Stimulated activated CD4-positive, alpha-beta T cell treated with anti-CD3 and anti-CD28 coated beads, Interleukin-15, amount 100 ng/mL, for 48 hours (primary cell): ENCODE measurements around the gene MATCAP1.

Source experiments
- DNase-seq, 2 donors: peaks; one replicate each; pipeline ENCODE4 v3.0.0-alpha.2; 2020; ENCODE audit warnings: low read depth in 2 of 2

MATCAP1 gene

DNA sequence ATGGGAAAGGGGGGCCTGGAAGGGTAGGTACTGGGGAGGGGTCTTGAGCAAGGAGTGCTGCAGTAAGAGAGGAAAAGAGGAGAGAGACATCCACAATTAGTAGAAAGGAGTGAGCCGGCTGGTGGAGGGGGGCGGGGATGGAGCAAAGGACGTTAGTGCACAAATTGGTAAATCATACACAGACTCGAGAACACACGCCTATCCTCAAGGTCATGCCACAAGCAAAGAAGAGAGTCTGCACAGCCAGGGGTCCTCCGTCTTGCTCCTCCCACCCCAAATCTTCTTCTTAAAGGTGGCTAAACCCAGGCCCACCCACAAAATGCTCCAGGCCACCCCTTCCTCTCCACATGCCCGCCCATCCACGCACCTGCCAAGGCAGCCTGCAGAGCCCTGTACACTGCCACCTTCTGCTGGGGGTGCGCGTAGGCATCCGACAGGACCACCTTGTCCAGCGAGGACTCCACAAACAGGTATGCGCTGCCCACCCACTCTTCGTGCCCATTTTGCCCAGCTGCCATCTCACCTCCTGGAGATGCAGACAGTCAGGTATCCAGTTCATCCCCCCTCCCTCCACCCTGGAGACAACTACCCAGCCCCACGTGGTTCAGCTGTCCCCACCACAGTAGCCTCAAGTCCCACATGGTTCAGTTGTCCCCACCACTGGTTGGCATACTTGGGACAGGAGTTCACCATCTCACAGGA lies 27.5 kb downstream of the MATCAP1 start:
- DNase-seq: no peak

DNA sequence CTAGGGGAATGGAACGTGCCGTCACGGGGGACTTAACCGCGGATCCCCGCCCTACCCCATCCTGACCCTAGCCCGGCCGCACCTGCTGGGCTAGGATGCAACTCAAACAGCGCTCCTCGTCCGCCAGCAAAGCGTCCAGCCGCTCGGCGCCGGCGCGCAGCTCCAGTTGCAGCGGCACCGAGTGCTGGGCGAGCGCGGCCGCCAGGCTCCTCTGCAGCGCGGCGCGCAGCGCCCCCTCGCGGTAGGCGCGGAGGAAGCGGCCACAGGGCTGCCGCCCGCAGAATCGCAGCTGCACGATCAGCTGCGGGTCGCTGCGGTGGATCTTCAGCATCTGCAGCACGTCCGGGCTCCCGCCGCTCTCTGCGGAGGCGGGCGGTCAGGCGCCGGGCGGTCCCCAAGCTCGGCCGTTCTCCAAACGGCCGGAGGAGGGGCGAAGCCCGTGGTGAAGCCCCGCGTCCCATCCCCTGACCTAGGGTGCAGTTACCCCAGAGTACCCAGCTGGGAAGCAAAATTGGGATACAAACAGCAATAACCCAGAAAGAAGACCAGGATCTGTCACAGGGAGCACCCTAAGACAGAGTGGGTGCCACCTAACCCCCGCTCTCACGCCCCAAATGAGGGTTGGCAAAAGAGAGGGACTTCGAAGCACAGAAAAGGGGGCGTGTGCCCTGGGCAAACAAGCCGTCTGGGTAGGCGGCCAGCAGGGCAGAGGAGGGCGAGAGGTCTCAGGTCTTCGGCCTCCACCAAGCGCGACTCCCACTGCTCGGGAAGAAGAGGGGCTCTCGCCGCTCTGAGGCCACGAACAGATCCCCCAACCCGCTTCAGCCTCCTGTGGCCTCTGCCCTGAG lies 28.2 kb downstream of the MATCAP1 start:
- peak in 1 of 2 donors; percentile 67 for DNase-seq

DNA sequence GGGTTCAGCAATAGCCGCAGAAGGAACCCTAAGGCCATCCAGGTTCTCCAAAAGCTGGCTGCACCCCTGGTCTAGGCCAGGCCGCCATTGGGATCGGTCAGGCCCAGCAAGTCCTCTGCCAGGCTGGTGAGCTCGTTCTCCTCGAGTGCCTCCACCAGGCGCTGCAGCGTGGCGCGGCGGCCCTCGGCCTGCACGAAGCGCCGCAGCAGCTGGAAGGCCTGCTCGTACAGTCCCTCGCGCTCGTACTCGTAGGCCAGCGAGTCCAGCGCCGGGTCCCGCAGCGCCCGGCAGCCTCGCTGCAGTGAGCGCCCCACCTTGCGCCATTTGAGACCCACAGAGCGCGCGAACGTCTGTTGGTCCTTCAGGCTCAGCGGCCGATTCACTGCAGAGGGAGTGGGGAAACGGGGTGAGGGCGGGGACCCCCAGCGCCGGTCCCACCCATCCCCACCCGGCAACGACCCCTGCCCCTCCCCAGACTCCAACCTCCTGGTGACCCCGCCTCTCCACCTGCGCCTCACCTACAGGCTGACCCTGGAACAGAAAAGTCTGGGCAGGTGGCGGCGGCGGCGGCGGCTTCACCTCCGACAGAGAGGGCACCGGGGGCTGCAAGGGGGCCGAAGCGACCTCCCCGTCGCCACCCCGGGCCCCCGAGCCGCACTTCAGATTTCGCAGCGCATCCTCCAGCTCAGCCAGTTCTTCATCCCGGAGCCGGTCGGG lies 29.0 kb downstream of the MATCAP1 start:
- DNase-seq: no peak

DNA sequence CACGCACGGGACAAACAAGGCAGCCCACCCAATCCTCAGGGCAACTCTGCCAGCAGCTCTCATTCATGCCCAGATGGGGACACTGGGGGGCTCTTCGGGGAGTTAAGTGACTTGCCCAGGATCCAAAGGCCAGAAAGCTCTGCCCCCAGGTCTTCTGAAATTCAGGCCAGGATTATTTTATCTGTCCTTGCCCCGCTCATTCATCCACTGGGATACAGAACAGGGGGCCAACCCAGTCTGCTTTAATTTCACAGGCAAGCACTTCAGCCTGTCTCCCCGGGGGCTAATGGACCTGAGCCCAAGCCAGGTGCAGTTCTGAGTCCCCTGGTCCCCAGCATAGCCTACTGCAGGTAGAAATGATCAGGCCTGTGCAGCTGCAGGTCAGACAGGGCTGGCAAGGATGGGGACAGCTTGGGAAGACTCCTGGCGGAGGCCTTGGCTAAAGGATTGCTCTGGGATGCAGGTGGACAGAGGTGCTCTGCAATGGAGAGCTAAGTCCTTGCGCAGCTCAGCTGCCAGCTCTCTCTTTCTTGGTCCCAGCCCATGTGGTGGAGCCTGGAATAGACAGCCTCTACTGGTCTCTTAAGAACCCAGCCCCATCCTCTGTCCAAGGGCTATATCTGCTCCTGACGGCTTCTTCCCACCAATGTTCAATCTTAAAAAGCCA lies 32.2 kb downstream of the MATCAP1 start:
- DNase-seq: no peak

DNA sequence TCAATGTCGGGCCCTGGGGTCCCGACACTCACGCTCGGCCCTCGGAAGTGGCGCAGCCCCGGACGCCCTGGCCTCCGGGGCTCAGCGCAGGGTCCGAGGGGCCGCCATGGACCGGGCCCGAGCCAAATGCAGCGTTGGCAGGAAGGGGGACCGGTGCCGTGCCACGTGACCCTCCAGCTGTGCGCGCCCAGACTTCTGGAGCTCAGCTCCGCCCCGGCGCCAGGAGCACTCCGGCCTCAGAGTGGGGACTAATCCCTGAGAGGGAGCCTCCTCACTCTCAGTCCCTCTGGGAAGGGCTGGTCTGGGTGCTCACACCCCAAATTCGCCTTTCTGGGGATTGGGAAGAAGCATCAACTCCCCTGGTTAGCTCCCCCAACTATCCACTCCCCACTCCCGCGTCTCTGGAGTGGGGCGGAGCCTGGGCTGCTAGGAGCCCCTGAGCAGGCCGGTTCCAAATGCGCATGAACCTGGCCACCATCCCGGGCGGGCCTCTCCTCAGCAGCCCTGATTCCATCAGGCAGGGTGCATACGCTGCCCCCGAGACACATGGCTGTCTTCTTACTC lies 32.8 kb downstream of the MATCAP1 start, which contains the start of gene B3GNT9:
Gene B3GNT9 (minus strand): TSS at position 166 of the 564 bp plus-strand sequence. CDS start 513 bp downstream, outside the sequence.
- DNase-seq: no peak

DNA sequence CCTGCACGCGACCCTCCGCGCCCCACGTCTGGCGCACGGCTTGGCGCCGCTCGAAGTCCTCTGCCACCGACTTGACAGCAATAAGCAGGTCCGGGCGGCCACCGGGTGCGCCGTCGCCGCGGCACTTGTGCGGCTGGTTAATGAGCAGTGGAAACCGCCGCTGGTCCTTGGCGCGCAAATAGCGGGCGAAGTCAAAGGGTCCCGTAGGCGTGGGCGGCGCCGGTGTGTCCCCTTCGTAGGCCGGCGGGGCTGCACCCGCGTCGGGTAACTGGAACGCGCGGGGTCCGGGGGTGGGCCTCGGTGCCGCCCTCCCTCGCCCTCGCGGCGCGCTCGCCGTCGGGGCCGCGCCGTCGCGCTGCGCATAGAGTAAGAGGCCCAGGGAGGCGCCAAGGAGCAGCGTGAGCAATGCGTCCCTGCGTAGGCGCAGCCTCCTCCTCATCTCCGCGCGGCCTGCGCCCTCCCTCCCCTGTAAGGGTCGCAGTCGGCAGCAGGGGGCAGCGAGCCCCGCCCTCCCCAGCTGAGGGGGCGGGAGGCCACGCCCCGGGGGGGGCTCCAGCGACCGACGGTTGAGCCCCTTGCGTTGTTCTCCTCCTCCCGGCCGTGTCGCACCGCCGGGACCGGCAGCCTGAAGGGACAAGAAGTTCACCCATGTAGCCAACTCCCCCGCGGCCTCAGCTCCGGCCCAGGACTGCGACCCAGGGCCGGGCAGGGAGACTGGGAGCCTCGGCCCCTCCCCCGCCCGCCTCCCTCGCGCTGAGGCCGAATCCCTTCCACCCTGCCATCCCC lies 33.5 kb downstream of the MATCAP1 start:
- DNase-seq: no peak

DNA sequence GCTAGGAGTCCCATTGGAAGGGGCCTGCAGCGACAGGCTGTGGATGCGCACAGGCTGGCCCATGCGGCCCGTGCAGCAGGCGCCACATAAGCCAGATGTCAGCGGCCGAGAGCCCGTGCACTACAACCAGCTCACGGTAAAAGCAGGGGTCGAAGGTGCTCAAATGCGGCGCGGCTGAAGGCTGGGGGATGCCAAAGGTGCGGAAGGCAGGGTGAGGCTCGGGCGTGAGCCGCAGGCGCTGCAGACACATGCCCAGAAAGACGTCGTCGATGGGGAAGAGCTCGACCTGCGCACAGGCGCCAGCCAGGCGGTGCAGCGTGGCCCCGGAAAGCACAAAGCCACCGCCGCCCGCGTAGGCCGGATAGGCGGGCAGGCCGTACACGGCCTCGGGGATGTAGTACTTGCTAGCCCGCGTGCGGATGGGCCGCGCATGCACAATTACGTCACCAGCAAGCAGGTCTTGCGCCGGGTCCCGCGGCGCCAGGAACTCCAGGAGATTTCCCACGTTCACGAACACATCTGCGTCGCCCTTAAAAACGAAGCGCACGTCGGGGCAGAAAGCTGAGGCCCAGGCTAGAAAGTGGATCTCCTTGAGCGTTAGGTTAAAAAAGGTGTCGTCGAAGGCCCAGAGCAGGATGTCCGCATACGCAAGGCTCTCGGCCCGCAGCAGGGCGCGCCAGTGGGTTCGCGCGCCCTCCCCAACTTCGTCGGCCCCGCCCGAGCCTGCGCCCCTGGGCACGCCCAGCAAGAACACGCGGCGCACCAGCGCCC lies 34.3 kb downstream of the MATCAP1 start:
- no peak for DNase-seq

DNA sequence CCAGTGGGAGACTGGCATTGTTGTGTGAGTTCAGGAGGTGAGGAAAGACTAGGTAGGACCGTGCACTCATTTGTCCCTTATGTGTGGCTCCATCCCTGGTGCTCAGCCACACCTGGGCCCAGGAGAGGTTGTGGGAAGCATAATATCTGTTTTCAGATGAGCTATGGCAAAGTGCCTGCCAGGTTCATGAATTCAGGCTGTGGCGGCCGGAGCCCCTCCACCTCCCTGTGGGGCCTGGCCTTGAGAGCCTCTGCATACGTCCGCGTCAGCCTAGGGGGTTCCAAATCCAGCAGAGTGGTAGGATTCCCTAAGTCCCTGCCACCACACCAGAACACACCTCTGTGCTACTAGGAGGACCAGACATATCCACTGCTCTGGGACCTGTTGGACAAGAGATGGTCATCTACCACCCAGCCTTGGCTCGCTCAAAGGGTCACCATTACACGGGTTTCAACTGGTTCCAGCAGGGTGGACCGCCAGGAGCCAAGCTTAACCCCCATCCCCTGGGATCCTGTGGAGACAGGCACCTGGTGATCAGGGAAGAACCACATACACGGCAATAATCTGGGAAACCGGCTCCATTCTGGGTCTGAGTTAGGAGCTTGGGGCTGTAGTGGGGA lies 35.0 kb downstream of the MATCAP1 start:
- DNase-seq: no peak

DNA sequence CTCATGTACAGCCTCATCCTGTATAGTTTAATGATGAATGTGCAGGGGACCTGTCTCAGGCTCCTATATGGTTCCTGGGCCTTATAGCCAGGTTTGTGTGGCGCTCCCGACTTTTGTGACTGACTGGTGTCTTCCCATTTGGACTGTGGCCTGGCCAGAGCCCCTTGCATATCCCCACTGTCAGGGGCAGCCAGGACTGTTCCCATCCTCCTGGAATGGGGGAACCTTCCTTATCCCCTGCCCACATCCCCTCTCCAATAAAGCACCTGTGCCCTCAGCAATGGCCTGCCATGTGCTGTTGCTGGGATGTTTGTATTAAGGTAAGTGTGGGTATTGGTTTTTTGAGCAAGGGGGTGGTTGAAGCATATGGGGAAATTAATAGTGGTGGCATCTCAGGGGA lies 35.5 kb downstream of the MATCAP1 start:
- DNase-seq: no peak

DNA sequence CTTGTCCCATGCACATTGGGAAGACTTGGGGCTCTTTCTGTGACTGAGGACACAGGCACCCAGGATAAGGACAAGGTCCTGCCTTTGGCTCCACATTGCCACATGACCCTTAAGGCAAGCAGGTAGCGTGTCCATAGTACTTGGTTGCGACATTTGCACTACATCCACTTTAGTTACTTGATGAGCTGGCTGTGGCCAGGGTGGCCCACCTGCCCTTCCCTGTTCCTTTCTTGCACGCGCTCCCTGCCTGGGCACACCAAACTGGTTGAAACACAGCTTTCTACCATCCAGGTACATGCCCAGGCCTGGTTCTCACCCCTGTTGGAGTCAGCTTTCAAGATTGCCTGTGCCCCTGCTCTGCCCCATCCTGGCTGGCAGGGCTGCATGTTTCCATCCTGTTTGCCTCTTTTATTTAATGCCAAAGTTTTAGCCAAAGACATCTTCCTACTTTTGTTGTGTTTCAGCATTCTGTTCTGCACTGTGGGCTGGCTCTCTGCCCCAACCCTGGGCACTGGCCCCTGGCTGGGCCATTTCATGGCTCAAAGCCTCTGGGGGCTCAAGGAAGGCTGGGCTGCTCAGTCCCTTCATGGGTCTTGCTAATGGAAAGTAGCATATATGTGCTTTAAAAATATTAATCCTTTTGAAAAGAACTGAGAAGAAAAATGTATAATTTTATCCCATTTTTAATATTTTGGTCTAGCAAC lies 36.2 kb downstream of the MATCAP1 start:
- DNase-seq: no peak

DNA sequence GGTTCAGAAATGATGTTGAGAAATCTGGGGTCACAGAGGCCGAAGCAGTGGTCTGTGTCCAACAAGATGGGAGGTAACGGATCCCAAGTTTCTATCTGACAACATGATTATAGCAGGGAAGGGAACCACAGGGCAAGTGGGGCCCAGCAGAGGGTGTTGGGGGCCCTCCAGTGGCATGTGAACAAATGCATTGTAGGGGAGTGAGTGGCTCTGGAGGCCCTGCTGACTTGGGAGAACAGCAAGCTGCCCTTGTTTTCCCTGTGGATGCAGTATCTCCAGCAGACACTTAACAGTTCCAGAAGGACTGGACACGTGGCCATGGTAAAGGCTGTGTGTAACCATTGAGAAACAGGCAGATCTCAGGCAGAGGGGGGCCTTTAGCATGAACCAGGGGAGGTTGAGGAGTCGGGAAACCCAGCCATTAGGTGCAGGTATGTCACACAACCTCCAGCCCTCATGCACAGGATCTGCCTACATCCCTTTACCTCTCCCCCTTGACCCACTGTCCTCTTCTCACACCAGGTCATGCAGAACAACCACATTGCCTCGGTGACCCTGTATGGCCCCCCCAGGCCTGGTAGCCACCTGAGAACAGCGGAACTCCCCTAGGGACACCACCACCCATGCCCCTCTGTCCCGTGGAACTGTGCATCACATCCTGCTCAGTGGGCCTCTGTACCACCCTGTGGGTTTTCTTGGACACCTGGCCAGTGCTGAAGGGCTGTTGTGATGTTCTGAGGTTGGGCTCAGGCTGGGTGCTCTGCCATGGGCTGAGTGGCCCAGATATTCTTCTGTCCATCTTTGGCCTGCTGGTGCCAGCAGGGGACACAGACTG lies 37.0 kb downstream of the MATCAP1 start:
- DNase-seq: no peak

DNA sequence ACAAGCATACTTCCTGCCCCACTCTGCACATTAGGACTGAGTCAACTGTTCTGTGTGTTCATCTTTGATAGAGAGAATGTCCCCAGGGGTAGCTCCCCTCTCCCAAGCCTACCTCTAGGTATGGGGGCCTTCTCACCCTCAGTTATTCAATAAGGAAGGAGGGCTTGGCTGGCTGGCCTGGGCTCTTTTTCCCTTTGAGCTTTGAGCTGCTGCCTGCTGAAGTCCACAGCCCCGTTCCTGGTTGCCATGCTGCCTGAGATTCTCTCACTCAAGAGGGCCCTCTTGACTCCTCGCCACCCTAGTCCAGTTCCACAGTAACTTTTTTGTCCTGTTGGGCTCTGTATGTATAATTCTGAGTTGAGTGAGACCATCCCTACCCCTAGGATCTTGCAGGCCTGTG lies 38.0 kb downstream of the MATCAP1 start:
- DNase-seq: no peak

DNA sequence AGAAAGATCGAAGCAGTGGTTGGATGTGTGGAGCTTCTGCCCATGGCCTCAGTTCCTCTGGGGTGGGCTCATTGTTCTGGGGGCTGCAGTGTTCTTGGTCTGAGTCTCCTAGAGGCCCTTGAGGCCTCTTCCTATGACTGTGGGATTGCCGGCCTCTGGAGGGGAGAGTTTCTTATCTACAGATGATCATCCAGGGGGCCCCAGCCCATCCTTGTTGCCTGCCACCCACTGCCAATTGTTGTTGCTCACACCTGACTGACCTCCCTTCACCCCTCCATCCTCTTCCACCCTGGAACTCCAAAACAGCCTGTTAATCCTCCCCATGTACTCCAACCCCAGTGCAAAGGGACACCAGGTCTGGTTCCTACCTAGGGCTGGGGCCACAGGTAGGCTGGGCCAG lies 38.8 kb downstream of the MATCAP1 start:
- no peak for DNase-seq

DNA sequence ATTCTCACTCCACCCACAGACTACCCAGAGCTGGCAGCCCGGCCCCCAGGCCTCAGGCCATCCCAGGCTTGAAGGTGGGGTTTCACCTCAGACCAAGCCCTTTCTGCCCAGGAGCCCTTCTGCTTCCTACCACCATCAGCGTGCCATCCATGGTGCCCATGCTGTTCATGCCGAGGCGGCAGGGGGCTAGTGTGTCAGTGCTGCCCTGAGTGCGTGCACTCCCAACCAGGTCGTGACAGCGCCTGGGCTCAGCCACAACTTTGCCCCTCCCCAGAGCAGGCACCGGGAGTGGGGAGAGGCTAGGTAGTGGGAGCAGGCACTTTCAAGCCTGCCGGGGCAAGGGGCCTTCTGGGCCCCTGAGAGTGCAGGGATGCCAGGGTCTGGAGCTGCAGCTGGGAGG lies 41.4 kb downstream of the MATCAP1 start:
- DNase-seq: no peak

DNA sequence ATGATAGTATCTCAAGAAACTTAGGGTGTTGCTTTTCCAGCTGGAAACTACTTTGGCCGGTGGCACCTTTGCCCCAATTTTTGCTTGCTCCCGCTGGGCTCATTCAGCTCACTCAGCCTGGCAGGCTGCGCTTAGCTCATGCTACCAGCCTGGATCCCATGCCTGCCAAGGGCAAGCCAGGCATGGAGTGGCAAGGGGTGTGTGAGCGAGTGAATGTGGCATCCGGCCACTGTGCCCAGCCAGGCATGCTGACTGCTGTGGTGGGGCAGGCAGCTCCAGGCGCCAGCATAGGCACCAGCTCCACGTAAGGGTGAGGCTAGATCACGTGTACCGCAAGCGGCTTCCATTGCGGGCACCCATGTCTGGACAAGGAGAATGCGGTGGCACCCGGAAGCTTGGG lies 42.4 kb downstream of the MATCAP1 start:
- DNase-seq: no peak

DNA sequence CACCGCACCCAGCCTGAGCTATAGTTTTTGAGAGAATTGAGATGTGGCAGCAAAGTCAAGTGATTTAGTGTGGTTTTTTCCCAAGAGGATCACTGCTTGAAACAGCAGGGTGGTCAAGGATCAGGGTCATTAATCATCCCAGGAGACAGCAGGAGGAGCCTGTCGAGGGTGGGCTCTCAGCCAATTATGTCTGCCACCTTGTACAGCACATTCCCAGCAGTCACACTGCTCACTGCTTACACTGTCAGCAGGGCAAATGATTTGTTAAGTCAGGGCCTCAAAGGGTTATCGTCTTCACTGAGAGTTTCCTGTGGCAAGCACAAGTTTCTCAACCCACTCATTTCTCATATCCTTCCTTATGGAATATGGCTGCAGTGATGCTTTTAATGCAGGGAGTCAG lies 46.2 kb downstream of the MATCAP1 start:
- no peak for DNase-seq

DNA sequence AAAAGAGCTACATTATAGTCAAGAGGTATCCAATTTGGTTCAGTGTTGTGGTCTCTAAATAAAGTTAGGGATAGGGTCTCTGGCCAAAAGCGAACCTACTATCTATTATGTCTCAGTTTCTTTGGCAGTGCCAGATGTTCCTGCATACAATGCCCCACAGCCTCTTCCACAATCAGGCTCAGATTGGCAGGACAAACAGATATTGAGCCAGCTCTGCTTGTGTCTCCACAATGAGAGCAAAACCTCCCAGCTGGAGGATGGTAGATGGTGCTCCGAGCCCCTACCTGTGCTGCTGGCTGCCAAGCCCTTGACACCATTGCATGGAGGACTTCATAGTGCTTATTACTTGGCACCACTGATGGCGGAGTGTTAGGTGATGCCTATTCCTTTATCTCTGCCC lies 54.3 kb downstream of the MATCAP1 start:
- DNase-seq: no peak

DNA sequence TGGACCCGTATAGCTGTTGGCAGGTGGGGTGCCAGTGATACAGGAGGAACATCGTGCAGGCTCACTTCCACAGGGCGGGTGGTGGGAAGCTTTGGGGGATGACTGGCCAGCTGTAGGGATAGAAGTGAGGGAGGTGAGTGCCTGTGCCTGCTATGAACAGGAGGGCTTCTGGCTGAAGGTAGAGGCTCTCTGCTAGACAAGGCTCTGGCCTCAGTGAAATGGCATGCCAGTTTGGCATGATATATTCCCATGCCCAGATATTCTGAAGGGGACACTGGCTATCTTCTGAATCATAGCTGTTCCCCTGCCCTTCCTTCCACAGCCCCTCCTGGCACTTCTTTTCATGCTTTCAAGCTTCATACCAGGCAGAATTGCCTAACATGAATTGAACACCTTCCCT lies 54.9 kb downstream of the MATCAP1 start:
- no peak for DNase-seq
